Colon (tissue), 2 donors: ENCODE data around the gene ASIC1.

Source experiments
- FAIRE-seq: peaks from 2 replicates; lab custom pipeline; 2012; peaks lifted over from hg19 to GRCh38; lab: Jason Lieb, UNC
- donor health status: control.
- donor health status: control.

Gene ASIC1

GRCh38 chr12:50084775-50085614 is 27.6 kb downstream of the ASIC1 start, which contains the start of gene SMARCD1:
TSS of gene SMARCD1 (plus strand) at chr12:50085342. CDS start at chr12:50085370, 28 bp downstream.
- no peak for FAIRE-seq

GRCh38 chr12:50085615-50086072 is 28.2 kb downstream of the ASIC1 start:
- no peak for FAIRE-seq

GRCh38 chr12:50086148-50086547 is 28.8 kb downstream of the ASIC1 start:
- FAIRE-seq = no peak

- FAIRE-seq = no peak
Measured at GRCh38 chr12:50087151-50087550, 29.8 kb downstream of the ASIC1 start.

GRCh38 chr12:50087995-50088394 is 30.6 kb downstream of the ASIC1 start:
- FAIRE-seq = no peak

- no peak for FAIRE-seq
Measured at GRCh38 chr12:50088577-50089335, 31.4 kb downstream of the ASIC1 start.

- no peak for FAIRE-seq
Measured at GRCh38 chr12:50089730-50090129, 32.3 kb downstream of the ASIC1 start.

GRCh38 chr12:50090391-50090790 is 33.0 kb downstream of the ASIC1 start:
- no peak for FAIRE-seq

- no peak for FAIRE-seq
Measured at GRCh38 chr12:50097952-50098351, 40.6 kb downstream of the ASIC1 start.

GRCh38 chr12:50099302-50100008 is 42.1 kb downstream of the ASIC1 start:
- FAIRE-seq = no peak

- FAIRE-seq = no peak
Measured at GRCh38 chr12:50100561-50100960, 43.2 kb downstream of the ASIC1 start.

- FAIRE-seq = no peak
Measured at GRCh38 chr12:50101663-50102062, 44.3 kb downstream of the ASIC1 start.

- no peak for FAIRE-seq
Measured at GRCh38 chr12:50102131-50102531, 44.7 kb downstream of the ASIC1 start.

- FAIRE-seq = no peak
Measured at GRCh38 chr12:50102646-50103309, 45.4 kb downstream of the ASIC1 start.

- FAIRE-seq = no peak
Measured at GRCh38 chr12:50103351-50103750, 46.0 kb downstream of the ASIC1 start.

- FAIRE-seq = no peak
Measured at GRCh38 chr12:50103767-50104321, 46.4 kb downstream of the ASIC1 start, which contains the start of gene GPD1. TSS of gene GPD1 (plus strand) at chr12:50104008. CDS start at chr12:50104051, 43 bp downstream.

GRCh38 chr12:50104417-50105366 is 47.3 kb downstream of the ASIC1 start:
- no peak for FAIRE-seq

- FAIRE-seq = no peak
Measured at GRCh38 chr12:50105913-50106450, 48.6 kb downstream of the ASIC1 start.

- no peak for FAIRE-seq
Measured at GRCh38 chr12:50106907-50107306, 49.5 kb downstream of the ASIC1 start.
